ENCODE results near the gene LYSMD2. TPM values are rescaled to one million over a fixed set of nuclear protein-coding genes. Genes with fewer than 3 reads are reported as not detected.

Gene LYSMD2
- polyA plus RNA-seq, 6 donors from 2014 or later: 56.6 to 120 (median 84.1) TPM

DNA sequence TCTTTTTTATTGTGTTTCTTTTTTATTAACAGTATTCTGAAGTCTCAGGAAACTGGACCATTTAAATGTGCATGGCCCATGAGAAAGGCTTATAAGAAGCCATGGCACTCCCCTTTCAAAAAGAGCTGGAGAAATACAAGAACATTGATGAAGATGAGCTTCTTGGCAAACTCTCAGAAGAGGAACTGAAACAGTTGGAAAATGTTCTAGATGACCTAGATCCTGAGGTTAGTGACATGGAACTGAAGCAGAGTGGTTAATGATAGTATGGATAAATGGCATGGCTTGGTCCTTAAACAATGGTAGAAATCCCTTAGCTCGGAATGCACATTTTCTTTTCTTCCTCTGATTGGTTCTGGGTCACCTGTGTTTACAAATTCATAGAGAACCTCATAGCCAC lies 28.9 kb upstream of the LYSMD2 start:
- no peak for ATAC-seq (ENCODE audit: low read depth in 2 of 2)
- Mint-ChIP-seq H3K27me3 (no peaks in the 10 kb centered on the region), H3K36me3 (peaks cover 13 to 15% of the 10 kb centered on the region in 2 donors), H3K9me3 (peaks cover 0 to 3% (median 0%) of the 10 kb centered on the region in 7 donors), H3K4me1 (peaks cover 18 to 23% (median 20%) of the 10 kb centered on the region in 3 donors), H3K27ac (peak overlapping the region in 1 of 6 donors; percentile 13), H3K4me3 (no peak overlapping the region)
- DNase-seq: no peak

DNA sequence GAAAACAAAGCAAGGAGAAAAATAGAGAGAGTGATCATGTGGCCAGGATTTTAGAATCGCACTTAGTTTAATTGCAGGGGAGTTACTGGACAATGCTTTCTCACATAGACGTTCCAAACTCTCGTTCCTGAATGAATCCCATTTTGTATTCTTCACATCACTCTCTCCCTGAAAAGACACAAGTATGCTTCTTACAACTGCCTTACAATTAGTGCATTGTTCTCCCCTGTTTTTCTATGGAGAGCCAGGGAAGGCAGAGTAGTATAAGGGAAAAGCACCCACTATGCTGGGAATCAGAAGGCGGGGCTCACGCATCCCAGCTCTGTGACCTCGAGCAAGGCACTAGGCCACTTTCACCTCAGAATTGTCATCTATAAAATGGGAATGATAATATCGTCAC lies 28.3 kb upstream of the LYSMD2 start:
- DNase-seq: no peak
- H3K27ac Mint-ChIP-seq: no peak overlapping the region

DNA sequence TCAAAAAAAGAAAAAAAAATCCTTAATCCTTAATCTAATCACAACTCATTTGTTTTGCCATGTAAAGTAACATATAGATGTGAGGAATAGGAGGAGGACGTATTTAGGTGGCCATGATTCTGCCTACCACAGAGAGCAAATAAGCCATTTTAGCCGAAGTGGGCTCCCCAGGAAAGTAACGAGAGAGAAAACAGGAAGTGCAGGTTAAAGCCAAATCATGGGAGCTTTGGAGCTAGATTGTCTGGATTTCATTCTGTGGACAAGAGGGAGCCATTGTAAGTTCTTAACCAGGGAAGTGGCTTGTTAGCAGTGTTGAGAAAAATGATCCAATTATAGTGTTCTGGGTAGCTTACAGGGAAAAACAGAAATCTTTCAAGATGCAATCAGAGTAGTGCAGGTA lies 23.4 kb upstream of the LYSMD2 start:
- Mint-ChIP-seq H3K36me3 (peaks cover 3 to 14% of the 10 kb centered on the region in 2 donors), H3K9me3 (no peaks in the 10 kb centered on the region), H3K4me1 (peaks cover 7 to 22% (median 16%) of the 10 kb centered on the region in 3 donors), H3K27ac (no peak overlapping the region), H3K27me3 (no peaks in the 10 kb centered on the region), H3K4me3 (no peak overlapping the region)
- no peak for ATAC-seq (ENCODE audit: low read depth in 2 of 2)
- no peak for DNase-seq

More for the DNA sequence above, 28.3 kb upstream of the LYSMD2 start:
- ATAC-seq (ENCODE audit: low read depth in 2 of 2): no peak
- Mint-ChIP-seq H3K4me3 (no peak overlapping the region), H3K9me3 (peaks cover 0 to 3% (median 0%) of the 10 kb centered on the region in 7 donors), H3K27me3 (no peaks in the 10 kb centered on the region), H3K36me3 (peaks cover 9 to 15% of the 10 kb centered on the region in 2 donors), H3K4me1 (peaks cover 18 to 24% (median 21%) of the 10 kb centered on the region in 3 donors)

DNA sequence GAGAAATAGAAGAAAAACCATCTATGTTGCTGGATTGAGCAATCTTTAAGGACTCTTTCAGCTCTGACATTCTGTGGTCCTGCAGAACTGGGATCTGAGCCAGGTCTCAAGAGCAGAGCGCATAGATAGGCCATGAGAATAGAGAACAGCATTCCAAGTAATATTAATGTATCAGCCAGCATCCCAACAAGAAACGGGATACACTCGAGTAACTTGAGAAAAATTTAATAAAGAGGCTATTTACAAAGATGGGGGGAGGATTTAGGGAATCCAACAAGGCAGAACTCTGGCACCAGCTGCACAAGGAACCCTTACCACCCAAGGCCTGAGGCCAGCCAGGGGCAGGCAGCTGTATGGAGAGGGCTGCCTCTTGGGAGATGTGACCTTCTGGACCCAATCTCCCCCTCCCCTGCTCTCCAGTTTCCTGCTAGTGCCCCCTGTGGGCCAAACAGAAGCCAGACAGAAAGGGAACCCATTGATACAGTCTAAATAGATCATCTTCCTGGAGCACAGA lies 22.2 kb upstream of the LYSMD2 start:
- Mint-ChIP-seq H3K36me3 (peaks cover 0 to 14% of the 10 kb centered on the region in 2 donors), H3K4me1 (peaks cover 6 to 29% (median 25%) of the 10 kb centered on the region in 3 donors), H3K4me3 (no peak overlapping the region), H3K27me3 (peaks cover 0 to 5% (median 0%) of the 10 kb centered on the region in 3 donors), H3K27ac (no peak overlapping the region), H3K9me3 (no peaks in the 10 kb centered on the region)
- ATAC-seq (ENCODE audit: low read depth in 2 of 2) (no peak), DNase-seq (no peak)

DNA sequence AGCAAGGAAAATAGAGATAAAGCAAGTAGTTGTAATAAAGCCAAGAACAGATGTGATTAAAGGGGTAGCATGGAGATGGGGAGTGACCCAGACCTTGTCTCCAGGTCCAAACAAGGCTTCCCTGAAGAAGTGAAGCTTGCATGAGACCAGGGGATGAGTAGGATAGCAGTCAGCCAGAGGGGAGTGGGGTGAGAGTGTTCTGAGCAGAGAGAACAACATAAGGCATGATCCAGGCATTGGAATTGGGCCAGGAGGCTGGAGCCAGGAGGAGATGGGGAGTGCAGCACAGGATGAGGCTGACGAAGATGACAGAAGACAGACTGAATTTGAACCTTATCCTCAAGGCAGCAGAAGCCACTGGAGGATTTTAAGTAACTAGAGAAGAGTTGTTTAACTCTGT lies 21.2 kb upstream of the LYSMD2 start:
- no peak for ATAC-seq (ENCODE audit: low read depth in 2 of 2)
- Mint-ChIP-seq H3K27me3 (peaks cover 0 to 5% (median 0%) of the 10 kb centered on the region in 3 donors), H3K9me3 (no peaks in the 10 kb centered on the region), H3K4me1 (peaks cover 4 to 29% (median 29%) of the 10 kb centered on the region in 3 donors), H3K4me3 (peak overlapping the region in 1 of 8 donors; percentile 45), H3K36me3 (peaks cover 0 to 14% of the 10 kb centered on the region in 2 donors), H3K27ac (peak overlapping the region in 1 of 6 donors; percentile 82)
- DNase-seq: no peak

DNA sequence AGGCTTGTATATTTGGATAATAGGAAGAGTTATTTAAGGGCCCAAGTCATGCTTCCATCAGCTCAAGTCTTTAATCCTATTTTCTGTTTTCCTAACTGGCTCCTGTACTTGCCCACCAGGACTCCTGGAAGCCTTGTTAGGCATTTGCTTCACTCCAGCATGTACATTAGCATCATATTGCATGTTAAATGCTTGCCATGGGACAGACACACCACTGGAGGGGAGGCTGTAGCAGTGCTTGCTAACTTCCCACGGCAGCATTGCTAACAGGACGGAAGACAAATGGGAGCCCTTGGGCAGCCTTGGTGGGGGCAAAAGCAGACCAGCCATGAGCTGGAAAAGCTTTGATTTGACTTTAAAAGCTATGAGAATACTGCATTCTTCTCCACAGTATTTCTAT lies 20.0 kb upstream of the LYSMD2 start:
- peak overlapping the region in 1 of 6 donors; percentile 61 for H3K27ac Mint-ChIP-seq
- no peak overlapping the region for H3K4me3 Mint-ChIP-seq
- peaks cover 0 to 5% (median 0%) of the 10 kb centered on the region in 3 donors for H3K27me3 Mint-ChIP-seq
- no peaks in the 10 kb centered on the region for H3K9me3 Mint-ChIP-seq
- DNase-seq: no peak
- H3K36me3 Mint-ChIP-seq: peaks cover 0 to 14% of the 10 kb centered on the region in 2 donors
- peaks cover 16 to 41% (median 34%) of the 10 kb centered on the region in 3 donors for H3K4me1 Mint-ChIP-seq
- no peak for ATAC-seq (ENCODE audit: low read depth in 2 of 2)

DNA sequence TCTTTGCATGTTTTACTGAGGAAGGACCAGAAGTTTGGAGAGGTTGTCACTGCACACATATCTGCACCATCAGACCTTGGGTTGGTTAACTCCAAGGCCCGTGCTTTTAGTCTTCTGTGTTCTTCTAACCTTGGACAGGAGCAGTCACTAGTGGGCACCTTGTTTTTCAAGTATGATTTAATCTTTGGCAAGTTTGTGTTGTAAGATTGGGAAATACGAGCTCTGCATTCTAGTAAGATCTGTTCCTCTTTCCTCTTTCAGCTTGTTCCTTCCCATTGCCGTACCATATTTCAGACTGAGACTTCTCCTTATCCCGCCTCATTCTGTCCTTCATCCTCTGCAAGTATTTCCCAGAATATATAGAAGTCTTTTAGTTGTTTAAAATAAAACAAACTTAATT lies 19.0 kb upstream of the LYSMD2 start:
- Mint-ChIP-seq H3K27ac (peak overlapping the region in 1 of 6 donors; percentile 6), H3K4me3 (peak overlapping the region in 2 of 8 donors; percentile 6 to 11), H3K4me1 (peaks cover 20 to 46% (median 39%) of the 10 kb centered on the region in 3 donors), H3K9me3 (no peaks in the 10 kb centered on the region), H3K27me3 (peaks cover 0 to 5% (median 0%) of the 10 kb centered on the region in 3 donors), H3K36me3 (peaks cover 0 to 14% of the 10 kb centered on the region in 2 donors)
- no peak for DNase-seq
- ATAC-seq (ENCODE audit: low read depth in 2 of 2): no peak

DNA sequence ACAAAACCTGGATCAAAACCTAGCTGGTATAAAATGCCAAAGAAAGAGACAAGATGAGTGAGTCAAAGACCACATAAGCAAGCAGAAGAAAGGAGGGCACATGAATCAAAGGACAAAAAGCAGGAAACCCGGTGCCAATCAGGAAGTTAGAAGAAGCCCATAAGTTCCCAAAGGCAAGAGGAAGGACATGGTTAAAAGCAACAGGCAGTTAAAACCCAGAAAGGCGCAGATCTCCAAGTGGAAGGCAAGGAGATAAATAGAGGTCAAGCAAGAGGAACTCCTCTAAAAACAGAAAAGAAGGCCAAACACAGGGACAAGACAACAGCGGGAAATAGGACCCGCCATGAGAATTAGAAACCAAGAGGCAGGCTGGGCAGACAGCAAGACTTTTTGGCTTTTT lies 18.3 kb upstream of the LYSMD2 start:
- H3K4me1 Mint-ChIP-seq: peaks cover 25 to 46% (median 40%) of the 10 kb centered on the region in 3 donors
- peak overlapping the region in 2 of 6 donors; percentile 22 to 52 for H3K27ac Mint-ChIP-seq

DNA sequence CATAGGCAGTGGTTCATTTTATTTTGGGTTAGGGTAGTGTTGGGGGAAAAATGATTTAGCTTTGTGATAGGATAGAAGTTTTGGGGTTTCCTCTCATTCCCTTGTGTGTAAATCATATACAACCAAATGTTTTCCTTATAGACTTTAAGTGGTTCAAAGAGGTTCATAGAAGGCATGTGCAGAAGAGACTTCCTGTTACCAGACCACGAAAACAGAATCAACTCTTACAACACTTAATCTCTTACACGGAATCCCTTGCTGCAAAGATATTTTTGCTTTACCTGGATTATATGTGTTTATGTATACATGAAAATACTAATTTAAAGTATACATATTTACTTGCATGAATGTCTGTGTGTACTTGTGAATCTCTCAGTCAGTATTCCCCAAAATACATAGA lies 16.8 kb upstream of the LYSMD2 start:
- Mint-ChIP-seq H3K36me3 (peaks cover 0 to 12% of the 10 kb centered on the region in 2 donors), H3K4me3 (peak overlapping the region in 3 of 8 donors; percentile 2 to 88 (median 2)), H3K4me1 (peaks cover 29 to 50% (median 40%) of the 10 kb centered on the region in 3 donors), H3K27me3 (peaks cover 0 to 5% (median 0%) of the 10 kb centered on the region in 3 donors), H3K27ac (no peak overlapping the region), H3K9me3 (no peaks in the 10 kb centered on the region)
- DNase-seq (no peak), ATAC-seq (ENCODE audit: low read depth in 2 of 2) (no peak)

More for the DNA sequence above, 18.3 kb upstream of the LYSMD2 start:
- no peak for ATAC-seq (ENCODE audit: low read depth in 2 of 2)
- DNase-seq: no peak
- Mint-ChIP-seq H3K36me3 (peaks cover 0 to 14% of the 10 kb centered on the region in 2 donors), H3K4me3 (no peak overlapping the region), H3K27me3 (peaks cover 0 to 5% (median 0%) of the 10 kb centered on the region in 3 donors), H3K9me3 (no peaks in the 10 kb centered on the region)

DNA sequence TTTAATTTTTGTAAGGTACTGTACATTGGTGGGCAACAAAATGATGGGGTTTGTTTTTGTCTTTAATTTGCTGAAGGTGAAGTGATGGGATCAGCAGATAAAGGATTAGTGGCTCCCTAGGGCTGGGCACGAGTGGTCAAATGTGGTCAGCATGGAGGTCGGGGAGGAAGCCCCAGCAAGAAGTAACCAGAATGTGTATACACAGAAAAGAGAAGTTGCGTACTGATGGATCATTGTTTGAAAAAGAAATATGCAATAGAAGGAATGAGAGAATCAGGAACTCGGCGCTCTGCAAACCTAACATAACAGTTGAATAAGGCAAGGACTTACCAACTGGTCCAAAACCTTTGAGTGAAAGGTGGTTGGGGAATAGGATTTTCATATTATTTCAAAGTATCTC lies 15.4 kb upstream of the LYSMD2 start:
- Mint-ChIP-seq H3K27me3 (peaks cover 0 to 5% (median 0%) of the 10 kb centered on the region in 3 donors), H3K4me1 (peaks cover 28 to 45% (median 29%) of the 10 kb centered on the region in 3 donors), H3K4me3 (peak overlapping the region; percentile 68 to 96 (median 88)), H3K9me3 (no peaks in the 10 kb centered on the region), H3K36me3 (no peaks in the 10 kb centered on the region), H3K27ac (no peak overlapping the region)
- ATAC-seq (ENCODE audit: low read depth in 2 of 2) (no peak), DNase-seq (no peak)

DNA sequence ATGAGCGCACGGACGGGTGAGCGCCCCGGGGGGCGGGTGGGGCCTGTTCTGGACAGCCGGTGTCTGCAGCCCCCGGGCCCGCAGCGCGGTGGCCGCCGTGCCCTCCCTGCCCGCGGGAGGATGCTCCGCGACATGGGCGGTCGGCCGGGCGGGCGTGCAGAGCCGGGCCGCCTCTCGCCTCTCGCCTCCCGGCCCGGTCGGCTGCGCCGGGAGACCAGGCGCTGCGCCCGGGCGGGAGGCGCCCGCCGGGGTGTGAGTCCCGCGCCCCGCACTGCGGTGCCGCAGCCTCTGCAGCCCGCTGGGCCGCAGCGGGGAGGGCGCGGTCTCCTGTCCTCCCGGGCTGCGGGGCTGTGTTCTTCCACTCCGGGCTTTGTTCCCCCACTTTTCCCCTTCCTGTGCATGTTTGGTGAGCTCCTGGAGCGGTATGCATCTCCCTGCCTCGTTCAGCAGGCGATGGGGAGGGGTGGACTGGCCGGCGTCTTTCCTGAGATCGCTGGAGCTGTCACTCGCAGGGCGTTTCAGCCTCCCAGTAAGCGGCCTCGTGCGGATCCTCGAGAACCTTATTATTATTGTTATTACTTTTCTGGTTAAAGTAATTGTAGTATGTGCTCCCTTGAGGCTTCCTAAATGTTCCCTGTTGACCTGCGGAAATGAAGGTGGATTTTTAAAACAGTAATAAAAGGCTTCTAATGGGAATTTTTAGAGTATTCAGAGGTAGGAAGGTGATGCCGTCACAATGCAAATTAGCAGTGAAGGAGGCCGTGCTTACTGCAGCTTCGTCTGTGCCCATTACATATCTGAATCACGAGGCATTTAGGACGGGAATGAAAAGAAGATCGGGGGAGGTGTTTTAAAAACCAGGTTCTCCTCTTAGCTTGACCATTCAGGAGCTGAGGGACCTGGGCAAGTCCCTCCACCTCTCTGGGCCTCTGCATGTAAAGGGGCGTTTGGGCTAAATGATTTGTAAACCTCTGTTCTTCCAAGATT lies 14.5 kb upstream of the LYSMD2 start:
- H3K4me3 Mint-ChIP-seq: peak overlapping the region; percentile 83 to 96 (median 90)
- H3K27me3 Mint-ChIP-seq: peaks cover 0 to 5% (median 4%) of the 10 kb centered on the region in 3 donors
- H3K27ac Mint-ChIP-seq: peak overlapping the region in 3 of 6 donors; percentile 15 to 65 (median 23)
- no peaks in the 10 kb centered on the region for H3K9me3 Mint-ChIP-seq
- H3K4me1 Mint-ChIP-seq: peaks cover 28 to 45% (median 29%) of the 10 kb centered on the region in 3 donors
- peak; percentile 44 to 52 for ATAC-seq (ENCODE audit: low read depth in 2 of 2)
- no peaks in the 10 kb centered on the region for H3K36me3 Mint-ChIP-seq
- no peak for DNase-seq

DNA sequence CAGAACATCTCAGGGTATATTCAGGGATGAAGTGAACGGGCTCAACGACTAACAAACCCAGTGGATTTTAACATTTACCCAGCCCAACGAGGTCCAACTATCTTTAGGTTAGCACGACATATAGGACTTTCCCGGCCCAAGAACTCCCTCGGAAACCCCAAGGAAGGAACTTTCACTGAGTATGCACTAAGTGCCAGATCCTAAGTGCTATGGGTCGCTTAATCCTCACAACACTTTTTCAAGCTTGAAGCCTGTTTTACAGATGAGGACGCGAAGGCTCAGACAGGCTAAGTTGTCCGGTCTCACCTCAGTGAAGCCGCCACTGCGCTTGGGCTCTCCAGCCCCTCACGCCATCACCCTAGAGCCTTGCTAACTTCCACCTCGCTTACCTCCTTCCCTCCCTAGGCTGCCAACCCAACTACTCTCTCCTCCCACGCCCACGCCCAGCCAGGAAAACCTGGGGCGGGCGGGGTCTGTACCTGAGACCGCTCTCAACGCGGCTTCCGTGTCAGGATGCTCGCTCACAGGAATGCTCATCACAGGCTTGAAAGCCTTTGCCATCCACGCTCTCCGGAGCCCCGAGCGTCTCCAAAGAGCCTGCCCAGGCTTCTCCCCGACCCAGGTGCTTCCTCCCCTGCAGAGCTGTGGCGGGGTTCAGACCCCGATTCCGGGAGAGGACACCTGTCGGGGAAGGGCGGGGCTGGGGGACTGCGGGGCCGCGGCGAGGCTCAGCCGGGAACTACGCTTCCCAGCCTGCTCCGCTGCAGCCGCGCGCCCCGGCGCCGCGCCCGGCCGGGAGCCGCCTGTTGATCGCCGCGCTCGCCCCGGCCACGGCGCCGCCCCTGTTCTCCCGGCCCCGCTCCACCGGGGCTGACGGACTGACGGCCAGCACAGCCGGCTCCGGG lies 13.6 kb upstream of the LYSMD2 start, which contains the start of gene TMOD2:
TSS of gene TMOD2 (plus strand) at position 806 of the 905 bp plus-strand sequence. CDS start 14,845 bp downstream, outside the sequence.
- Mint-ChIP-seq H3K4me1 (peaks cover 28 to 45% (median 29%) of the 10 kb centered on the region in 3 donors), H3K27me3 (peaks cover 0 to 5% (median 4%) of the 10 kb centered on the region in 3 donors), H3K4me3 (peak within 1 kb of the TSS; percentile 83 to 96 (median 90)), H3K36me3 (no peaks in the 10 kb centered on the region), H3K9me3 (no peaks in the 10 kb centered on the region), H3K27ac (peak within 1 kb of the TSS; percentile 16 to 96 (median 54))
- DNase-seq: peak; percentile 47
- peak; percentile 87 for ATAC-seq (ENCODE audit: low read depth in 2 of 2)
